VCaP (cell line): ENCODE measurements around the gene MMEL1.
"Not testable (repeated sequence)": the region's sequence is repeated elsewhere in the genome, so short reads cannot be mapped to it uniquely, and the experiment has no call there.

Source experiments
- H3K27ac ChIP-seq: fragments of 450-650 bp; 2 replicates; pipeline ENCODE4 v1.5.1; 2017
- CTCF ChIP-seq: fragments of 450-650 bp; conservative IDR thresholded peaks from 2 replicates; pipeline ENCODE4 v1.5.1; 2017; ENCODE audit warnings: mild to moderate bottlenecking, moderate library complexity

Gene MMEL1

GRCh38 chr1:2569060-2569459 is 63.8 kb downstream of the MMEL1 start:
- no peak for TF ChIP-seq CTCF
- no peak overlapping the region for H3K27ac ChIP-seq

GRCh38 chr1:2568187-2568816 is 64.5 kb downstream of the MMEL1 start:
- not testable (repeated sequence) for H3K27ac ChIP-seq

GRCh38 chr1:2567083-2567679 is 65.6 kb downstream of the MMEL1 start:
- no peak overlapping the region for H3K27ac ChIP-seq
- TF ChIP-seq CTCF: no peak

GRCh38 chr1:2566101-2567045 is 66.4 kb downstream of the MMEL1 start:
- no peak for TF ChIP-seq CTCF
- H3K27ac ChIP-seq: no peak overlapping the region

GRCh38 chr1:2564815-2565374 is 67.9 kb downstream of the MMEL1 start:
- TF ChIP-seq CTCF: no peak
- no peak overlapping the region for H3K27ac ChIP-seq

- TF ChIP-seq CTCF: no peak
Measured at GRCh38 chr1:2564006-2564814, 68.6 kb downstream of the MMEL1 start.

GRCh38 chr1:2563205-2563604 is 69.6 kb downstream of the MMEL1 start:
- TF ChIP-seq CTCF: no peak
- no peak overlapping the region for H3K27ac ChIP-seq

More at GRCh38 chr1:2564006-2564814, 68.6 kb downstream of the MMEL1 start:
- no peak overlapping the region for H3K27ac ChIP-seq
